H9 (cell line): ENCODE results near the gene LARGE1. TPM values are rescaled to one million over a fixed set of nuclear protein-coding genes. Genes with fewer than 3 reads are reported as not detected.

Experiments used
- DNase-seq: peaks from one replicate; pipeline ENCODE4 v3.0.0-alpha.2; 2017
- H2AFZ ChIP-seq: one replicate; pipeline ENCODE4 v1.6.1; 2013; ENCODE audit warnings: mild to moderate bottlenecking, low read length, control low read depth, moderate library complexity
- H2AK5ac ChIP-seq: 2 replicates; pipeline ENCODE4 v1.6.1; 2013; ENCODE audit warnings: low read length, control low read depth, mixed read lengths; ENCODE audit not compliant: insufficient read length
- H2BK120ac ChIP-seq: one replicate; pipeline ENCODE4 v1.6.1; 2013; ENCODE audit warnings: low read depth, mild to moderate bottlenecking, low read length, control low read depth, inconsistent platforms; ENCODE audit not compliant: poor library complexity, severe bottlenecking
- H2BK12ac ChIP-seq: 2 replicates; pipeline ENCODE4 v1.6.1; 2013; ENCODE audit warnings: low read length, control low read depth, mixed read lengths, low read depth; ENCODE audit not compliant: insufficient read length
- H2BK15ac ChIP-seq: 2 replicates; pipeline ENCODE4 v1.6.1; 2013; ENCODE audit warnings: low read depth, low read length, control low read depth
- H2BK20ac ChIP-seq: one replicate; pipeline ENCODE4 v1.6.1; 2013; ENCODE audit warnings: low read depth, mild to moderate bottlenecking, low read length, control low read depth, inconsistent platforms; ENCODE audit not compliant: poor library complexity, severe bottlenecking
- H2BK5ac ChIP-seq: 2 replicates; pipeline ENCODE4 v1.6.1; 2013; ENCODE audit warnings: low read length, control low read depth, mixed read lengths; ENCODE audit not compliant: insufficient read length
- H3K14ac ChIP-seq: 2 replicates; pipeline ENCODE4 v1.6.1; 2013; ENCODE audit warnings: low read length, control low read depth; ENCODE audit not compliant: insufficient read depth
- H3K18ac ChIP-seq: 2 replicates; pipeline ENCODE4 v1.6.1; 2013; ENCODE audit warnings: low read depth, mild to moderate bottlenecking, mixed read lengths, low read length, control low read depth; ENCODE audit not compliant: insufficient read length
- H3K23ac ChIP-seq: 2 replicates; pipeline ENCODE4 v1.6.1; 2013; ENCODE audit warnings: low read length, control low read depth, mixed read lengths, low read depth; ENCODE audit not compliant: insufficient read length
- H3K23me2 ChIP-seq: 2 replicates; pipeline ENCODE4 v1.6.1; 2013; ENCODE audit warnings: low read depth, mild to moderate bottlenecking, mixed read lengths, low read length, control low read depth; ENCODE audit not compliant: insufficient read length, poor library complexity, severe bottlenecking
- H3K27ac ChIP-seq: 2 replicates; pipeline ENCODE4 v1.5.1; 2013; ENCODE audit warnings: low read length, control low read depth, mixed read lengths, low read depth; ENCODE audit not compliant: insufficient read length
- H3K27me3 ChIP-seq: 2 replicates; pipeline ENCODE4 v1.6.1; 2013; ENCODE audit warnings: low read length, control low read depth, inconsistent platforms; ENCODE audit not compliant: insufficient read depth
- H3K4ac ChIP-seq: 2 replicates; pipeline ENCODE4 v1.6.1; 2013; ENCODE audit warnings: low read depth, mild to moderate bottlenecking, control low read depth, inconsistent platforms, low read length, moderate library complexity
- H3K4me1 ChIP-seq: 2 replicates; pipeline ENCODE4 v1.6.1; 2013; ENCODE audit warnings: low read length, control low read depth, inconsistent platforms; ENCODE audit not compliant: insufficient read depth
- H3K4me2 ChIP-seq: 2 replicates; pipeline ENCODE4 v1.6.1; 2013; ENCODE audit warnings: low read length, control low read depth, mixed read lengths; ENCODE audit not compliant: insufficient read length, insufficient read depth
- H3K56ac ChIP-seq: 2 replicates; pipeline ENCODE4 v1.6.1; 2013; ENCODE audit warnings: low read depth, mild to moderate bottlenecking, mixed read lengths, low read length, control low read depth; ENCODE audit not compliant: insufficient read length
- H3K79me1 ChIP-seq: 2 replicates; pipeline ENCODE4 v1.6.1; 2013; ENCODE audit warnings: low read depth, mild to moderate bottlenecking, moderate library complexity, low read length, control low read depth, inconsistent platforms; ENCODE audit not compliant: insufficient read depth, poor library complexity, severe bottlenecking
- H3K79me2 ChIP-seq: 2 replicates; pipeline ENCODE4 v1.6.1; 2013; ENCODE audit warnings: low read length, control low read depth, inconsistent platforms; ENCODE audit not compliant: insufficient read depth
- H3K9ac ChIP-seq: 2 replicates; pipeline ENCODE4 v1.6.1; 2013; ENCODE audit warnings: low read length, control low read depth, mixed read lengths; ENCODE audit not compliant: insufficient read length; ENCODE audit errors: extremely low read depth
- H3K9me3 ChIP-seq: one replicate; pipeline ENCODE4 v1.6.1; 2013; ENCODE audit warnings: low read depth, low read length, inconsistent platforms; ENCODE audit not compliant: control insufficient read depth
- H3T11ph ChIP-seq: one replicate; pipeline ENCODE4 v1.6.1; 2013; ENCODE audit warnings: mild to moderate bottlenecking, low read length, control low read depth, inconsistent platforms
- H4K20me1 ChIP-seq: one replicate; pipeline ENCODE4 v1.6.1; 2013; ENCODE audit not compliant: control insufficient read depth, insufficient read length, insufficient read depth
- H4K5ac ChIP-seq: 2 replicates; pipeline ENCODE4 v1.6.1; 2013; ENCODE audit warnings: low read depth, mild to moderate bottlenecking, mixed read lengths, low read length, control low read depth; ENCODE audit not compliant: insufficient read length
- H4K8ac ChIP-seq: replicated peaks from 2 replicates; pipeline ENCODE4 v1.6.1; 2013; ENCODE audit warnings: low read length, control low read depth, mixed read lengths, low read depth; ENCODE audit not compliant: insufficient read length
- H4K91ac ChIP-seq: 2 replicates; pipeline ENCODE4 v1.6.1; 2013; ENCODE audit warnings: low read depth, mild to moderate bottlenecking, moderate library complexity, mixed read lengths, low read length, control low read depth; ENCODE audit not compliant: insufficient read length
- H3K27ac Mint-ChIP-seq, 3 experiments: 2 replicates in 2 of 3; 3 replicates in 1 of 3; pipeline ENCODE4 v1.8.0; 2020 to 2021; ENCODE audit warnings: mixed read lengths in 3 of 3, mild to moderate bottlenecking in 1 of 3, moderate library complexity in 1 of 3
- H3K27me3 Mint-ChIP-seq: 2 replicates; pipeline ENCODE4 v1.8.0; 2021; ENCODE audit warnings: low read depth, mild to moderate bottlenecking, moderate library complexity, mixed read lengths
- H3K36me3 Mint-ChIP-seq, 3 experiments: 2 replicates in 2 of 3; 3 replicates in 1 of 3; pipeline ENCODE4 v1.8.0; 2020 to 2021; ENCODE audit warnings: low read depth in 3 of 3, mixed read lengths in 3 of 3; ENCODE audit not compliant: insufficient read depth in 1 of 3
- H3K4me1 Mint-ChIP-seq, 2 experiments: 2 replicates each; pipeline ENCODE4 v1.8.0; 2020; ENCODE audit warnings: mixed read lengths in 2 of 2
- H3K4me3 Mint-ChIP-seq, 2 experiments: 2 replicates in 1 of 2; 3 replicates in 1 of 2; pipeline ENCODE4 v1.8.0; 2020 to 2021; ENCODE audit warnings: mild to moderate bottlenecking in 2 of 2, mixed read lengths in 2 of 2, moderate library complexity in 1 of 2
- H3K9me3 Mint-ChIP-seq, 2 experiments: 2 replicates in 1 of 2; 3 replicates in 1 of 2; pipeline ENCODE4 v1.8.0; 2020; ENCODE audit warnings: mild to moderate bottlenecking in 2 of 2, mixed read lengths in 2 of 2, moderate library complexity in 1 of 2
- CTCF ChIP-seq: fragments of 200-600 bp; sonication (generic); conservative IDR thresholded peaks from 3 replicates; pipeline ENCODE4 v1.8.0; 2021; ENCODE audit warnings: antibody characterized with exemption, mild to moderate bottlenecking
- WGBS: extraction: QIAGEN DNeasy Blood & Tissue Kit; methylation state at CpG from one replicate; pipeline ENCODE4 v1.1.7; 2013; ENCODE audit warnings: missing lambda C conversion rate, low lambda C conversion rate, mixed read lengths; ENCODE audit not compliant: insufficient read length; ENCODE audit errors: extremely low coverage; 5-methylcytosine and 5-hydroxymethylcytosine counted together
- total RNA-seq: library from RNA; stranded (reverse); gene quantifications from 2 replicates; pipeline ENCODE4 v1.2.1, GENCODE V29; 2021

LARGE1 gene
- total RNA-seq, 1 experiment from 2014 or later, result 43.5 TPM

- no peak overlapping the region for H4K91ac ChIP-seq
- peaks cover 2% of the 10 kb centered on the region for H3K27me3 Mint-ChIP-seq
- H3K4me1 ChIP-seq, result no peaks in the 10 kb centered on the region
- no peak for DNase-seq
- H2BK15ac ChIP-seq, result no peak overlapping the region
- H3K36me3 Mint-ChIP-seq, result peaks cover 0 to 16% (median 15%) of the 10 kb centered on the region in 3 experiments; a peak in 6 of 7 replicates
- no peak for TF ChIP-seq CTCF
- no peaks in the 10 kb centered on the region for H3K79me2 ChIP-seq
- H3K9me3 Mint-ChIP-seq, result no peaks in the 10 kb centered on the region
- H3K27ac Mint-ChIP-seq, result no peak overlapping the region; a peak in 1 of 7 replicates
- H3T11ph ChIP-seq, result no peak overlapping the region
- H2BK20ac ChIP-seq, result no peak overlapping the region
- no peak overlapping the region for H2AK5ac ChIP-seq
- no CpG with 5 or more reads among the region's 3 CpGs for WGBS
- H3K23me2 ChIP-seq, result no peaks in the 10 kb centered on the region
- no peak overlapping the region for H3K56ac ChIP-seq
- no peak overlapping the region for H3K23ac ChIP-seq
- H4K8ac ChIP-seq, result no peak overlapping the region
- no peak overlapping the region for H2BK120ac ChIP-seq
- H3K14ac ChIP-seq, result no peak overlapping the region; the same call in 1 of the 2 replicates
- H3K4me2 ChIP-seq, result no peak overlapping the region
- H3K4ac ChIP-seq, result no peak overlapping the region
- no peak overlapping the region for H3K18ac ChIP-seq
- H3K27ac ChIP-seq, result no peak overlapping the region
- peaks cover 8 to 15% of the 10 kb centered on the region in 2 experiments for H3K4me1 Mint-ChIP-seq
- H3K9ac ChIP-seq, result no peak overlapping the region
- H4K5ac ChIP-seq, result no peak overlapping the region
- H4K20me1 ChIP-seq, result no peaks in the 10 kb centered on the region
- H3K27me3 ChIP-seq, result no peaks in the 10 kb centered on the region
- H3K9me3 ChIP-seq, result no peaks in the 10 kb centered on the region
- no peak overlapping the region for H2BK12ac ChIP-seq
- H2BK5ac ChIP-seq, result no peak overlapping the region
- H2AFZ ChIP-seq, result no peak overlapping the region
- H3K4me3 Mint-ChIP-seq, result no peak overlapping the region
- no peaks in the 10 kb centered on the region for H3K79me1 ChIP-seq
Observed at GRCh38 chr22:33332538-33332937, 587.7 kb downstream of the LARGE1 start.
